K562 (cell line): ENCODE results near the gene GCGR. TPM values are rescaled to one million over a fixed set of nuclear protein-coding genes. Genes with fewer than 3 reads are reported as not detected.

Source experiments
- CHD1 ChIP-seq: fragments of 200-600 bp; sonication (generic); IDR thresholded peaks from one replicate; pipeline ENCODE4 v1.6.1; 2012; ENCODE audit warnings: mild to moderate bottlenecking, moderate library complexity, low read length, inconsistent platforms
- EP400 ChIP-seq: fragments of 450-650 bp; IDR thresholded peaks from 2 replicates; pipeline ENCODE4 v1.6.1; 2017; ENCODE audit warnings: antibody characterized with exemption, mild to moderate bottlenecking, moderate library complexity
- ETV1 ChIP-seq: fragments of 450-650 bp; conservative IDR thresholded peaks from 2 replicates; pipeline ENCODE4 v1.6.1; 2016; ENCODE audit warnings: missing genetic modification characterization, control low read depth, low read depth, missing compliant biosample characterization
- GTF2A2 ChIP-seq: IDR thresholded peaks from 2 replicates; pipeline ENCODE4 v1.6.1; 2016; ENCODE audit warnings: mild to moderate bottlenecking, missing genetic modification characterization, missing compliant biosample characterization
- HDAC8 ChIP-seq: fragments of 450-650 bp; IDR thresholded peaks from 2 replicates; pipeline ENCODE4 v1.6.1; 2016; ENCODE audit warnings: mild to moderate bottlenecking, missing genetic modification characterization, moderate library complexity, missing compliant biosample characterization
- PHTF2 ChIP-seq: fragments of 250-450 bp; sonication (Bioruptor Pico); IDR thresholded peaks from 2 replicates; pipeline ENCODE4 v1.5.0; 2021; ENCODE audit warnings: mild to moderate bottlenecking
- ZNF57 ChIP-seq: fragments of 450-650 bp; formaldehyde crosslinking; IDR thresholded peaks from 2 replicates; pipeline ENCODE4 v1.4.0; 2020; ENCODE audit warnings: mild to moderate bottlenecking, moderate library complexity
- polyA plus RNA-seq, 8 experiments: library from polyadenylated mRNA; depleted of rRNA in 4 of 8; stranded (reverse) in 5 of 8; unstranded in 3 of 8; fragments of >200 nt; fragmentation: Nextera tagmentation in 2 of 8; fragmentation: Illumina TruSeq in 1 of 8; extraction: Ambion mirVana in 2 of 8; extraction: Trizol in 1 of 8; gene quantifications; 2 replicates each; pipeline versions ENCODE4 v1.2.1 to v1.2.3, GENCODE V29; 2011 to 2014; ENCODE audit warnings: inconsistent platforms in 1 of 8, missing spikeins in 1 of 8
- total RNA-seq, 7 experiments: library from RNA; depleted of rRNA in 6 of 7; stranded (reverse); fragments of >200 nt in 6 of 7; fragmentation: Illumina TruSeq in 2 of 7; extraction: Trizol in 2 of 7; gene quantifications; 2 replicates each; pipeline versions ENCODE4 v1.2.1 to v1.2.3, GENCODE V29; 2011 to 2021; ENCODE audit warnings: low replicate concordance in 1 of 7
- TF ChIP-seq, protein P1 (sequence below), 2 experiments: fragments of 450-650 bp in 1 of 2; sonication (generic) in 1 of 2; formaldehyde crosslinking in 1 of 2; IDR thresholded peaks; 2 replicates each; pipeline versions ENCODE4 v1.7.1 to v1.9.0; 2016 to 2022; ENCODE audit warnings: inconsistent platforms in 1 of 2, mild to moderate bottlenecking in 1 of 2, missing genetic modification reagents in 1 of 2
- TF ChIP-seq, protein P2 (sequence below): sonication (generic); formaldehyde crosslinking; IDR thresholded peaks from 2 replicates; pipeline ENCODE4 v1.8.0; 2023; ENCODE audit warnings: mild to moderate bottlenecking, missing genetic modification reagents
- TF ChIP-seq, protein P3 (sequence below): sonication (generic); formaldehyde crosslinking; IDR thresholded peaks from 2 replicates; pipeline ENCODE4 v1.8.1; 2023; ENCODE audit warnings: mild to moderate bottlenecking, missing genetic modification reagents

Gene GCGR
- total and polyA plus RNA-seq, 9 of the 15 experiments (the other 6 are each of a cell fraction or from before 2014, with no cell fraction given) = not detected

DNA sequence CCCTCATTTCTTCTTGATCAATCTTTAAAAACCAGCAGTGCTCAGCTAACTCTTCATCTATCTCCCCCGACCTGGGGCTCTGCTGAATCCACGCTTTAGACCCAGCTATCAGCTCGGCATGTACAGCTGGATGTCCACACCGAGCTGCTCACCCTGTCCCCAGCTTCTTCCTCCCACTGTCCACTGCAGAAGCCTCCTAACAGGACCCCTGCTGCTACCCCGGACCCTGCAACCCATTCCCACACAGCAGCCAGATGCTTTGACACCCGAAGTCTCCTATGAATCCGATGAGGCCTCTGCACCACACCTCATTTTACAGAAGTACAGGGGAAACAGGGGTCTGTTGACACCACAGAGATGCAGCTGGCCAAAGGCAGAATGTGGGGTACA, 13.8 kb downstream of the GCGR start (continued):
- TF ChIP-seq GTF2A2 (tag) (no peak), PHTF2 (CRISPR knock-in tag) (no peak), EP400 (no peak), CHD1 (no peak), HDAC8 (tag) (no peak), ZNF57 (CRISPR knock-in tag) (no peak), ETV1 (tag) (no peak)
- TF ChIP-seq, protein P1, sequence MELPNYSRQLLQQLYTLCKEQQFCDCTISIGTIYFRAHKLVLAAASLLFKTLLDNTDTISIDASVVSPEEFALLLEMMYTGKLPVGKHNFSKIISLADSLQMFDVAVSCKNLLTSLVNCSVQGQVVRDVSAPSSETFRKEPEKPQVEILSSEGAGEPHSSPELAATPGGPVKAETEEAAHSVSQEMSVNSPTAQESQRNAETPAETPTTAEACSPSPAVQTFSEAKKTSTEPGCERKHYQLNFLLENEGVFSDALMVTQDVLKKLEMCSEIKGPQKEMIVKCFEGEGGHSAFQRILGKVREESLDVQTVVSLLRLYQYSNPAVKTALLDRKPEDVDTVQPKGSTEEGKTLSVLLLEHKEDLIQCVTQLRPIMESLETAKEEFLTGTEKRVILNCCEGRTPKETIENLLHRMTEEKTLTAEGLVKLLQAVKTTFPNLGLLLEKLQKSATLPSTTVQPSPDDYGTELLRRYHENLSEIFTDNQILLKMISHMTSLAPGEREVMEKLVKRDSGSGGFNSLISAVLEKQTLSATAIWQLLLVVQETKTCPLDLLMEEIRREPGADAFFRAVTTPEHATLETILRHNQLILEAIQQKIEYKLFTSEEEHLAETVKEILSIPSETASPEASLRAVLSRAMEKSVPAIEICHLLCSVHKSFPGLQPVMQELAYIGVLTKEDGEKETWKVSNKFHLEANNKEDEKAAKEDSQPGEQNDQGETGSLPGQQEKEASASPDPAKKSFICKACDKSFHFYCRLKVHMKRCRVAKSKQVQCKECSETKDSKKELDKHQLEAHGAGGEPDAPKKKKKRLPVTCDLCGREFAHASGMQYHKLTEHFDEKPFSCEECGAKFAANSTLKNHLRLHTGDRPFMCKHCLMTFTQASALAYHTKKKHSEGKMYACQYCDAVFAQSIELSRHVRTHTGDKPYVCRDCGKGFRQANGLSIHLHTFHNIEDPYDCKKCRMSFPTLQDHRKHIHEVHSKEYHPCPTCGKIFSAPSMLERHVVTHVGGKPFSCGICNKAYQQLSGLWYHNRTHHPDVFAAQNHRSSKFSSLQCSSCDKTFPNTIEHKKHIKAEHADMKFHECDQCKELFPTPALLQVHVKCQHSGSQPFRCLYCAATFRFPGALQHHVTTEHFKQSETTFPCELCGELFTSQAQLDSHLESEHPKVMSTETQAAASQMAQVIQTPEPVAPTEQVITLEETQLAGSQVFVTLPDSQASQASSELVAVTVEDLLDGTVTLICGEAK (IDR thresholded peaks at IDR 0.05) = no peak
- TF ChIP-seq, protein P1 (CRISPR knock-in tag; IDR thresholded peaks at IDR 0.05) = no peak
- TF ChIP-seq, protein P2, sequence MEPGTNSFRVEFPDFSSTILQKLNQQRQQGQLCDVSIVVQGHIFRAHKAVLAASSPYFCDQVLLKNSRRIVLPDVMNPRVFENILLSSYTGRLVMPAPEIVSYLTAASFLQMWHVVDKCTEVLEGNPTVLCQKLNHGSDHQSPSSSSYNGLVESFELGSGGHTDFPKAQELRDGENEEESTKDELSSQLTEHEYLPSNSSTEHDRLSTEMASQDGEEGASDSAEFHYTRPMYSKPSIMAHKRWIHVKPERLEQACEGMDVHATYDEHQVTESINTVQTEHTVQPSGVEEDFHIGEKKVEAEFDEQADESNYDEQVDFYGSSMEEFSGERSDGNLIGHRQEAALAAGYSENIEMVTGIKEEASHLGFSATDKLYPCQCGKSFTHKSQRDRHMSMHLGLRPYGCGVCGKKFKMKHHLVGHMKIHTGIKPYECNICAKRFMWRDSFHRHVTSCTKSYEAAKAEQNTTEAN (CRISPR knock-in tag) = no peak
- TF ChIP-seq, protein P3, sequence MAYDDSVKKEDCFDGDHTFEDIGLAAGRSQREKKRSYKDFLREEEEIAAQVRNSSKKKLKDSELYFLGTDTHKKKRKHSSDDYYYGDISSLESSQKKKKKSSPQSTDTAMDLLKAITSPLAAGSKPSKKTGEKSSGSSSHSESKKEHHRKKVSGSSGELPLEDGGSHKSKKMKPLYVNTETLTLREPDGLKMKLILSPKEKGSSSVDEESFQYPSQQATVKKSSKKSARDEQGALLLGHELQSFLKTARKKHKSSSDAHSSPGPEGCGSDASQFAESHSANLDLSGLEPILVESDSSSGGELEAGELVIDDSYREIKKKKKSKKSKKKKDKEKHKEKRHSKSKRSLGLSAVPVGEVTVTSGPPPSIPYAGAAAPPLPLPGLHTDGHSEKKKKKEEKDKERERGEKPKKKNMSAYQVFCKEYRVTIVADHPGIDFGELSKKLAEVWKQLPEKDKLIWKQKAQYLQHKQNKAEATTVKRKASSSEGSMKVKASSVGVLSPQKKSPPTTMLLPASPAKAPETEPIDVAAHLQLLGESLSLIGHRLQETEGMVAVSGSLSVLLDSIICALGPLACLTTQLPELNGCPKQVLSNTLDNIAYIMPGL (CRISPR knock-in tag) = no peak
